B cell (primary cell): ENCODE results near the gene TBCD. TPM values are rescaled to one million over a fixed set of nuclear protein-coding genes. Genes with fewer than 3 reads are reported as not detected.
A peak's percentile ranks its signal among the peaks of the same experiment; 100 is the strongest.

Experiments
- ATAC-seq: fragments of 200-7000 bp; cut with Tn5 transposase; one replicate; pipeline ENCODE4 v1.10.0; 2021; ENCODE audit warnings: low read depth, mild to moderate bottlenecking, moderate number of reproducible peaks, moderate library complexity
- CTCF ChIA-PET: fragments of 350-600 bp; sonication (Branson Sonifier 250); formaldehyde crosslinking; loops from one replicate; lab custom pipeline; 2021; ENCODE audit warnings: antibody characterized with exemption, inconsistent platforms; lab: Charles Lee
- POLR2A ChIA-PET: fragments of 350-600 bp; sonication (Branson Sonifier 250); formaldehyde crosslinking; loops from one replicate; lab custom pipeline; 2021; ENCODE audit warnings: antibody characterized with exemption; lab: Charles Lee
- DNase-seq: peaks from one replicate; pipeline ENCODE4 v3.0.0; 2013
- H2AFZ ChIP-seq: 2 replicates; pipeline ENCODE4 v1.6.1; 2012; ENCODE audit warnings: mild to moderate bottlenecking, low read depth, low read length; ENCODE audit not compliant: insufficient read depth, poor library complexity, severe bottlenecking
- H3K27ac ChIP-seq, 2 donors: 1 replicate in 1 of 2; 2 replicates in 1 of 2; pipeline ENCODE4 v1.5.1; 2012 to 2013; ENCODE audit warnings: low read length in 2 of 2, mild to moderate bottlenecking in 2 of 2, moderate library complexity in 1 of 2
- H3K27me3 ChIP-seq, 4 experiments: fragments of 200-600 bp in 1 of 4; sonication (generic) in 1 of 4; replicated peaks in 1 of 4; 1 replicate in 2 of 4; 2 replicates in 2 of 4; pipeline versions ENCODE4 v1.6.1 to v1.7.0; 2013 to 2016; ENCODE audit warnings: low read length in 3 of 4, mild to moderate bottlenecking in 2 of 4, mixed read lengths in 1 of 4, moderate library complexity in 1 of 4; ENCODE audit not compliant: insufficient read depth in 4 of 4, control insufficient read depth in 3 of 4; ENCODE audit errors: control extremely low read depth in 1 of 4
- H3K36me3 ChIP-seq, 2 experiments: replicated peaks in 1 of 2; 1 replicate in 1 of 2; 2 replicates in 1 of 2; pipeline versions ENCODE4 v1.6.1 to v1.7.1; 2013; ENCODE audit warnings: low read length in 1 of 2; ENCODE audit not compliant: insufficient read depth in 2 of 2, control insufficient read depth in 1 of 2; ENCODE audit errors: control extremely low read depth in 1 of 2, extremely low read depth in 1 of 2
- H3K4me1 ChIP-seq, 2 donors: fragments of 200-600 bp in 1 of 2; sonication (generic) in 1 of 2; 1 replicate in 1 of 2; 2 replicates in 1 of 2; pipeline versions ENCODE4 v1.5.1 to v1.6.1; 2013 to 2017; ENCODE audit warnings: low read length in 2 of 2; ENCODE audit not compliant: control insufficient read depth in 2 of 2, insufficient read depth in 2 of 2
- H3K4me2 ChIP-seq: replicated peaks from 2 replicates; pipeline ENCODE3; 2012; ENCODE audit warnings: mild to moderate bottlenecking, low read depth, low read length; ENCODE audit not compliant: poor library complexity, severe bottlenecking
- H3K4me3 ChIP-seq, 5 experiments: fragments of 200-600 bp in 1 of 5; sonication (generic) in 1 of 5; 1 replicate in 3 of 5; 2 replicates in 2 of 5; pipeline versions ENCODE4 v1.5.1 to v1.7.0; 2011 to 2016; ENCODE audit warnings: low read length in 4 of 5, mild to moderate bottlenecking in 4 of 5, low read depth in 2 of 5, control low read depth in 1 of 5, moderate library complexity in 1 of 5; ENCODE audit not compliant: insufficient read depth in 1 of 5; ENCODE audit errors: control extremely low read depth in 1 of 5, extremely low read depth in 1 of 5
- H3K79me2 ChIP-seq: fragments of 200-600 bp; sonication (generic); one replicate; pipeline ENCODE4 v1.6.0; 2016; ENCODE audit warnings: low read length; ENCODE audit not compliant: control insufficient read depth, insufficient read depth
- H3K9ac ChIP-seq: fragments of 200-600 bp; sonication (generic); 2 replicates; pipeline ENCODE4 v1.6.1; 2017; ENCODE audit warnings: mild to moderate bottlenecking, low read length, moderate library complexity
- H3K9me3 ChIP-seq, 3 donors: one replicate each; pipeline versions ENCODE4 v1.6.1 to v1.7.1; 2013; ENCODE audit warnings: low read length in 2 of 3; ENCODE audit not compliant: control insufficient read depth in 2 of 3, insufficient read depth in 1 of 3; ENCODE audit errors: control extremely low read depth in 1 of 3
- H4K20me1 ChIP-seq: 2 replicates; pipeline ENCODE4 v1.6.0; 2012; ENCODE audit warnings: mild to moderate bottlenecking, low read length; ENCODE audit not compliant: insufficient read depth, control insufficient read depth, poor library complexity, severe bottlenecking
- H3K27ac Mint-ChIP-seq: one replicate; pipeline ENCODE4 v1.8.0; 2021; ENCODE audit warnings: mixed read lengths
- H3K27me3 Mint-ChIP-seq: one replicate; pipeline ENCODE4 v1.8.0; 2021; ENCODE audit warnings: mixed read lengths
- H3K4me1 Mint-ChIP-seq: one replicate; pipeline ENCODE4 v1.8.0; 2021; ENCODE audit warnings: mixed read lengths
- H3K4me3 Mint-ChIP-seq: one replicate; pipeline ENCODE4 v1.8.0; 2021; ENCODE audit warnings: mixed read lengths
- H3K9me3 Mint-ChIP-seq: one replicate; pipeline ENCODE4 v1.8.0; 2022; ENCODE audit warnings: mixed read lengths; ENCODE audit not compliant: insufficient read depth
- CTCF ChIP-seq: fragments of 200-600 bp; IDR thresholded peaks from one replicate; pipeline ENCODE4 v1.8.0; 2022; ENCODE audit warnings: antibody characterized with exemption, mild to moderate bottlenecking
- EZH2 ChIP-seq: IDR thresholded peaks from 2 replicates; pipeline ENCODE4 v1.6.1; 2012; ENCODE audit warnings: borderline replicate concordance, low read depth, mild to moderate bottlenecking, moderate library complexity, low read length; ENCODE audit not compliant: insufficient read depth, poor library complexity, severe bottlenecking
- WGBS: methylation state at CpG from one replicate; pipeline ENCODE4 v1.1.5; 2013; ENCODE audit warnings: missing lambda C conversion rate; ENCODE audit not compliant: insufficient coverage; 5-methylcytosine and 5-hydroxymethylcytosine counted together
- intact Hi-C: fragments of 100-400 bp; cut with micrococcal nuclease; formaldehyde crosslinking; loops from one replicate; pipeline ENCODE4 v1.10.0; 2022
- polyA plus RNA-seq: library from polyadenylated mRNA; depleted of rRNA; stranded (reverse); fragments of >200 nt; gene quantifications from 2 replicates; pipeline ENCODE4 v1.2.3, GENCODE V29; 2012
- total RNA-seq, 2 donors: library from RNA; stranded (reverse); fragments of 120-200 nt in 1 of 2; gene quantifications; 1 replicate in 1 of 2; 2 replicates in 1 of 2; pipeline versions ENCODE4 v1.2.3 to v1.2.4, GENCODE V29; 2013 to 2022

TBCD gene
- total and polyA plus RNA-seq, 2 donors (not counting 1 experiment from before 2014, with no cell fraction given), result 60.8 to 101 TPM

GRCh38 chr17:82750241-82750908 is 1.5 kb upstream of the TBCD start:
- no peak for ATAC-seq
- Histone ChIP-seq H3K4me3 (no peak overlapping the region), H3K79me2 (peaks cover 12% of the 10 kb centered on the region), H3K36me3 (no peaks in the 10 kb centered on the region), H3K4me2 (peak overlapping the region; percentile 19), H2AFZ (peak overlapping the region; percentile 15), H3K27me3 (no peaks in the 10 kb centered on the region), H3K4me1 (peaks cover 7 to 15% of the 10 kb centered on the region in 2 donors), H4K20me1 (peaks cover 25% of the 10 kb centered on the region), H3K9me3 (peaks cover 0 to 21% (median 0%) of the 10 kb centered on the region in 3 donors), H3K9ac (no peak overlapping the region), H3K27ac (no peak overlapping the region)
- DNase-seq, result peak; percentile 28
- Mint-ChIP-seq H3K27ac (peak overlapping the region; percentile 43), H3K9me3 (peaks cover 3% of the 10 kb centered on the region), H3K4me1 (peaks cover 14% of the 10 kb centered on the region), H3K4me3 (peak overlapping the region; percentile 64), H3K27me3 (no peaks in the 10 kb centered on the region)
- POLR2A ChIA-PET, result no interaction called here
- CTCF ChIA-PET, result no interaction called here
- TF ChIP-seq EZH2, result no peak
- TF ChIP-seq CTCF, result no peak
- intact Hi-C loops, result loop anchor here (5.0 kb wide), 2 partner anchors 103 to 293 kb away; partner anchors contain the start of genes NARF and WDR45B
- 75% methylated on average over 29 of the region's 40 CpGs for WGBS

- no peaks in the 10 kb centered on the region for H3K27me3 ChIP-seq
- peak overlapping the region; percentile 93 for H3K4me2 ChIP-seq
- 4% methylated on average over 46 of the region's 56 CpGs for WGBS
- DNase-seq (no peak), ATAC-seq (no peak)
- H3K4me3 ChIP-seq, result peak overlapping the region in 4 of 5 experiments; percentile 35 to 75 (median 61)
- peak overlapping the region; percentile 29 for H3K4me3 Mint-ChIP-seq
- no peak for TF ChIP-seq CTCF
- no peak for TF ChIP-seq EZH2
- H2AFZ ChIP-seq, result peak overlapping the region; percentile 77
- peaks cover 20% of the 10 kb centered on the region for H3K79me2 ChIP-seq
- peaks cover 14% of the 10 kb centered on the region for H3K4me1 Mint-ChIP-seq
- H3K27me3 Mint-ChIP-seq, result no peaks in the 10 kb centered on the region
- H3K36me3 ChIP-seq, result no peaks in the 10 kb centered on the region
- H3K9me3 Mint-ChIP-seq, result peaks cover 3% of the 10 kb centered on the region
- H3K27ac ChIP-seq, result no peak overlapping the region
- H3K9me3 ChIP-seq, result peaks cover 0 to 16% (median 0%) of the 10 kb centered on the region in 3 donors
- peak overlapping the region; percentile 74 for H3K9ac ChIP-seq
- peaks cover 33% of the 10 kb centered on the region for H4K20me1 ChIP-seq
- intact Hi-C loops, result loop anchor here (1.0 to 5.0 kb wide), 4 partner anchors 35 to 294 kb away; partner anchors contain the start of genes FN3KRP, NARF, RAB40B and WDR45B
- ChIA-PET POLR2A (no interaction called here), CTCF (no interaction called here)
- peaks cover 7 to 15% of the 10 kb centered on the region in 2 donors for H3K4me1 ChIP-seq
- no peak overlapping the region for H3K27ac Mint-ChIP-seq
Observed at GRCh38 chr17:82751171-82751570, 694 bp upstream of the TBCD start.
